Stomach smooth muscle (tissue), 2 donors: Measurements from ENCODE around the gene TPCN2.
"Not testable (repeated sequence)": the region's sequence is repeated elsewhere in the genome, so short reads cannot be mapped to it uniquely, and the experiment has no call there.

Experiments
- H3K27ac ChIP-seq: one replicate; pipeline ENCODE4 v1.7.0; 2013; ENCODE audit warnings: mild to moderate bottlenecking, low read length, inconsistent platforms
- H3K27me3 ChIP-seq, 2 donors: one replicate each; pipeline ENCODE4 v1.7.0; 2013; ENCODE audit warnings: low read length in 2 of 2; ENCODE audit not compliant: insufficient read depth in 2 of 2, control insufficient read depth in 1 of 2
- H3K36me3 ChIP-seq, 2 donors: one replicate each; pipeline ENCODE4 v1.7.0; 2013; ENCODE audit warnings: low read length in 2 of 2; ENCODE audit not compliant: control insufficient read depth in 2 of 2, insufficient read depth in 2 of 2
- H3K4me1 ChIP-seq: one replicate; pipeline ENCODE4 v1.7.0; 2013; ENCODE audit warnings: low read length; ENCODE audit not compliant: control insufficient read depth, insufficient read depth
- H3K4me3 ChIP-seq, 2 donors: one replicate each; pipeline ENCODE4 v1.7.0; 2013; ENCODE audit warnings: low read length in 2 of 2
- H3K9ac ChIP-seq, 2 donors: one replicate each; pipeline ENCODE4 v1.7.0; 2013; ENCODE audit warnings: low read length in 2 of 2, mild to moderate bottlenecking in 1 of 2
- H3K9me3 ChIP-seq, 2 donors: one replicate each; pipeline ENCODE4 v1.7.0; 2013; ENCODE audit warnings: low read length in 2 of 2; ENCODE audit not compliant: control insufficient read depth in 2 of 2
- donor health status: healthy.
- donor health status: Pancreatic carcinoma.

The TPCN2 gene

GRCh38 chr11:69066122-69067112 lies 17.7 kb downstream of the TPCN2 start:
- Histone ChIP-seq H3K9ac (no peak overlapping the region), H3K27ac (peak overlapping the region; percentile 55), H3K4me3 (no peak overlapping the region), H3K4me1 (peaks cover 16% of the 10 kb centered on the region), H3K36me3 (peaks cover 11 to 40% of the 10 kb centered on the region in 2 donors), H3K27me3 (no peaks in the 10 kb centered on the region), H3K9me3 (no peaks in the 10 kb centered on the region)

- Histone ChIP-seq H3K36me3 (peaks cover 11 to 40% of the 10 kb centered on the region in 2 donors), H3K4me1 (peaks cover 14% of the 10 kb centered on the region), H3K27me3 (no peaks in the 10 kb centered on the region), H3K4me3 (no peak overlapping the region), H3K9ac (no peak overlapping the region), H3K9me3 (no peaks in the 10 kb centered on the region), H3K27ac (peak overlapping the region; percentile 6)
These were observed 18.5 kb downstream of the TPCN2 start for GRCh38 chr11:69067200-69067599.

- H3K9me3 ChIP-seq = no peaks in the 10 kb centered on the region
- H3K27ac ChIP-seq = peak overlapping the region; percentile 93
- H3K27me3 ChIP-seq = no peaks in the 10 kb centered on the region
- H3K9ac ChIP-seq = no peak overlapping the region
- peaks cover 17 to 30% of the 10 kb centered on the region in 2 donors for H3K36me3 ChIP-seq
- H3K4me1 ChIP-seq = peaks cover 28% of the 10 kb centered on the region
- no peak overlapping the region for H3K4me3 ChIP-seq
These were observed 22.5 kb downstream of the TPCN2 start for GRCh38 chr11:69071086-69071800.

- H3K9ac ChIP-seq = no peak overlapping the region
- no peaks in the 10 kb centered on the region for H3K9me3 ChIP-seq
- H3K36me3 ChIP-seq = peaks cover 17 to 30% of the 10 kb centered on the region in 2 donors
- H3K27ac ChIP-seq = peak overlapping the region; percentile 93
- H3K4me1 ChIP-seq = peaks cover 26% of the 10 kb centered on the region
- no peak overlapping the region for H3K4me3 ChIP-seq
- H3K27me3 ChIP-seq = no peaks in the 10 kb centered on the region
These were observed 23.2 kb downstream of the TPCN2 start for GRCh38 chr11:69071956-69072355.

- Histone ChIP-seq H3K9me3 (no peaks in the 10 kb centered on the region), H3K4me3 (no peak overlapping the region), H3K9ac (peak overlapping the region; percentile 43 to 58), H3K27me3 (no peaks in the 10 kb centered on the region), H3K27ac (peak overlapping the region; percentile 93), H3K36me3 (peaks cover 26 to 37% of the 10 kb centered on the region in 2 donors), H3K4me1 (peaks cover 26% of the 10 kb centered on the region)
These were observed 24.7 kb downstream of the TPCN2 start for GRCh38 chr11:69073469-69073868.

GRCh38 chr11:69074375-69075140 lies 25.8 kb downstream of the TPCN2 start:
- H3K4me1 ChIP-seq = peaks cover 26% of the 10 kb centered on the region
- H3K36me3 ChIP-seq = peaks cover 34 to 48% of the 10 kb centered on the region in 2 donors
- H3K4me3 ChIP-seq = no peak overlapping the region
- H3K9ac ChIP-seq = peak overlapping the region; percentile 58 to 59
- H3K9me3 ChIP-seq = no peaks in the 10 kb centered on the region
- H3K27me3 ChIP-seq = no peaks in the 10 kb centered on the region
- H3K27ac ChIP-seq = peak overlapping the region; percentile 93

GRCh38 chr11:69075421-69076128 lies 26.8 kb downstream of the TPCN2 start:
- H3K36me3 ChIP-seq = peaks cover 36 to 49% of the 10 kb centered on the region in 2 donors
- no peaks in the 10 kb centered on the region for H3K27me3 ChIP-seq
- peak overlapping the region in 1 of 2 donors; percentile 10 for H3K4me3 ChIP-seq
- peak overlapping the region; percentile 93 for H3K27ac ChIP-seq
- peak overlapping the region; percentile 58 to 59 for H3K9ac ChIP-seq
- H3K9me3 ChIP-seq = no peaks in the 10 kb centered on the region
- H3K4me1 ChIP-seq = peaks cover 26% of the 10 kb centered on the region

- H3K4me1 ChIP-seq = peaks cover 26% of the 10 kb centered on the region
- peak overlapping the region; percentile 93 for H3K27ac ChIP-seq
- H3K4me3 ChIP-seq = no peak overlapping the region
- H3K9ac ChIP-seq = peak overlapping the region; percentile 29 to 52
- H3K36me3 ChIP-seq = peaks cover 35 to 49% of the 10 kb centered on the region in 2 donors
- H3K27me3 ChIP-seq = no peaks in the 10 kb centered on the region
- no peaks in the 10 kb centered on the region for H3K9me3 ChIP-seq
These were observed 27.5 kb downstream of the TPCN2 start for GRCh38 chr11:69076129-69076791.

- H3K4me1 ChIP-seq = peaks cover 26% of the 10 kb centered on the region
- H3K27ac ChIP-seq, H3K4me3 ChIP-seq, H3K9ac ChIP-seq, H3K27me3 ChIP-seq, H3K9me3 ChIP-seq: not testable (repeated sequence)
- H3K36me3 ChIP-seq = peaks cover 41 to 52% of the 10 kb centered on the region in 2 donors
These were observed 28.2 kb downstream of the TPCN2 start for GRCh38 chr11:69076977-69077376.
